Hepatocyte (in vitro differentiated cells): Measurements from ENCODE around the gene TMEM126B. TPM values are rescaled to one million over a fixed set of nuclear protein-coding genes. Genes with fewer than 3 reads are reported as not detected.

Experiments
- DNase-seq: peaks from one replicate; pipeline ENCODE4 v3.0.0-alpha.2; 2016; ENCODE audit warnings: low spot score
- H2AFZ ChIP-seq: fragments of 200-600 bp; sonication (generic); 2 replicates; pipeline ENCODE4 v1.6.0; 2016; ENCODE audit warnings: antibody characterized with exemption, mild to moderate bottlenecking
- H3K27ac ChIP-seq: fragments of 200-600 bp; sonication (generic); 2 replicates; pipeline ENCODE4 v1.5.1; 2016; ENCODE audit warnings: mild to moderate bottlenecking
- H3K27me3 ChIP-seq: fragments of 200-600 bp; sonication (generic); 2 replicates; pipeline ENCODE4 v1.6.1; 2016
- H3K36me3 ChIP-seq: fragments of 200-600 bp; sonication (generic); replicated peaks from 2 replicates; pipeline ENCODE4 v1.5.1; 2016; ENCODE audit warnings: low read depth; ENCODE audit not compliant: insufficient read depth
- H3K4me1 ChIP-seq: fragments of 200-600 bp; sonication (generic); 2 replicates; pipeline ENCODE4 v1.5.1; 2016; ENCODE audit warnings: mild to moderate bottlenecking, moderate library complexity; ENCODE audit not compliant: insufficient read depth
- H3K4me2 ChIP-seq: fragments of 200-600 bp; sonication (generic); 2 replicates; pipeline ENCODE4 v1.6.0; 2016
- H3K4me3 ChIP-seq: fragments of 200-600 bp; sonication (generic); 2 replicates; pipeline ENCODE4 v1.5.1; 2016; ENCODE audit warnings: mild to moderate bottlenecking
- H3K79me2 ChIP-seq: fragments of 200-600 bp; sonication (generic); 2 replicates; pipeline ENCODE4 v1.6.0; 2017; ENCODE audit warnings: mild to moderate bottlenecking
- H3K9me2 ChIP-seq: fragments of 200-600 bp; sonication (generic); replicated peaks from 2 replicates; pipeline ENCODE4 v1.6.0; 2017; ENCODE audit warnings: mild to moderate bottlenecking; ENCODE audit not compliant: insufficient read depth
- H3K9me3 ChIP-seq: fragments of 200-600 bp; sonication (generic); 2 replicates; pipeline ENCODE4 v1.5.1; 2016; ENCODE audit warnings: low read depth, mild to moderate bottlenecking
- H4K20me1 ChIP-seq: fragments of 200-600 bp; sonication (generic); 2 replicates; pipeline ENCODE4 v1.6.0; 2016; ENCODE audit warnings: mild to moderate bottlenecking; ENCODE audit not compliant: insufficient read depth, poor library complexity, severe bottlenecking
- CTCF ChIP-seq: fragments of 200-600 bp; sonication (generic); IDR thresholded peaks from 2 replicates; pipeline ENCODE4 v1.5.1; 2016; ENCODE audit warnings: antibody characterized with exemption, mild to moderate bottlenecking; ENCODE audit not compliant: poor library complexity
- EZH2 ChIP-seq: fragments of 200-600 bp; sonication (generic); IDR thresholded peaks from 2 replicates; pipeline ENCODE4 v1.6.1; 2016; ENCODE audit warnings: antibody characterized with exemption, mild to moderate bottlenecking, borderline replicate concordance
- EZH2phosphoT487 ChIP-seq: fragments of 200-600 bp; sonication (generic); IDR thresholded peaks from one replicate; pipeline ENCODE4 v1.6.1; 2018; ENCODE audit warnings: antibody characterized with exemption, mild to moderate bottlenecking, low read depth, moderate library complexity; ENCODE audit not compliant: unreplicated experiment, severe bottlenecking
- WGBS: methylation state at CpG from one replicate; pipeline ENCODE4 v1.1.6; 2016; ENCODE audit warnings: low lambda C conversion rate; ENCODE audit errors: missing lambda C conversion rate; 5-methylcytosine and 5-hydroxymethylcytosine counted together
- polyA plus RNA-seq: library from polyadenylated mRNA; unstranded; fragments of >200 nt; fragmentation: Nextera tagmentation; extraction: Ambion mirVana; gene quantifications from 2 replicates; pipeline ENCODE4 v1.2.1, GENCODE V29; 2016
- total RNA-seq: library from RNA; depleted of rRNA; stranded (reverse); fragments of >200 nt; gene quantifications from 2 replicates; pipeline ENCODE4 v1.2.3, GENCODE V29; 2014

The TMEM126B gene
- total and polyA plus RNA-seq, 2 experiments from 2014 or later: 58.9 to 87.8 TPM

- peak; percentile 54 for DNase-seq
- H3K9me3 ChIP-seq: no peaks in the 10 kb centered on the region
- no peaks in the 10 kb centered on the region for H3K9me2 ChIP-seq
- TF ChIP-seq CTCF (peak; percentile 87), EZH2phosphoT487 (no peak)
- no peaks in the 10 kb centered on the region for H3K27me3 ChIP-seq
- H3K79me2 ChIP-seq: no peaks in the 10 kb centered on the region
- H3K4me1 ChIP-seq: no peaks in the 10 kb centered on the region
- no peak overlapping the region for H3K27ac ChIP-seq
- no peaks in the 10 kb centered on the region for H4K20me1 ChIP-seq
- no peak overlapping the region for H2AFZ ChIP-seq
- no peak overlapping the region for H3K4me2 ChIP-seq
- H3K4me3 ChIP-seq: no peak overlapping the region
- no peaks in the 10 kb centered on the region for H3K36me3 ChIP-seq
Observed at GRCh38 chr11:85595285-85595884, 33.0 kb upstream of the TMEM126B start.

- Histone ChIP-seq H3K4me3 (no peak overlapping the region), H3K27ac (no peak overlapping the region), H3K27me3 (no peaks in the 10 kb centered on the region), H3K79me2 (no peaks in the 10 kb centered on the region), H3K9me3 (no peaks in the 10 kb centered on the region), H3K4me1 (no peaks in the 10 kb centered on the region), H4K20me1 (no peaks in the 10 kb centered on the region), H3K36me3 (no peaks in the 10 kb centered on the region), H3K9me2 (no peaks in the 10 kb centered on the region), H2AFZ (no peak overlapping the region), H3K4me2 (no peak overlapping the region)
- TF ChIP-seq EZH2phosphoT487: no peak
- no peak for TF ChIP-seq EZH2
- TF ChIP-seq CTCF: no peak
- WGBS: 80% methylated on average over 2 of the region's 2 CpGs
- no peak for DNase-seq
Observed at GRCh38 chr11:85596886-85597285, 31.5 kb upstream of the TMEM126B start.

GRCh38 chr11:85599083-85599482 is 29.3 kb upstream of the TMEM126B start:
- Histone ChIP-seq H3K27ac (no peak overlapping the region), H3K36me3 (no peaks in the 10 kb centered on the region), H3K4me3 (no peak overlapping the region), H3K4me2 (no peak overlapping the region), H4K20me1 (no peaks in the 10 kb centered on the region), H3K79me2 (no peaks in the 10 kb centered on the region), H2AFZ (no peak overlapping the region), H3K9me2 (no peaks in the 10 kb centered on the region), H3K9me3 (no peaks in the 10 kb centered on the region), H3K27me3 (no peaks in the 10 kb centered on the region), H3K4me1 (no peaks in the 10 kb centered on the region)
- 73% methylated on average over 5 of the region's 5 CpGs for WGBS
- no peak for DNase-seq
- TF ChIP-seq EZH2phosphoT487: no peak
- TF ChIP-seq CTCF: no peak
- TF ChIP-seq EZH2: no peak
